Neural progenitor cell (in vitro differentiated cells): ENCODE results near the gene OAS3. TPM values are rescaled to one million over a fixed set of nuclear protein-coding genes. Genes with fewer than 3 reads are reported as not detected.

Experiments used
- DNase-seq: peaks from one replicate; pipeline ENCODE4 v3.0.0-alpha.2; 2016; ENCODE audit warnings: low spot score
- H2AFZ ChIP-seq: fragments of 200-600 bp; sonication (generic); replicated peaks from 2 replicates; pipeline ENCODE4 v1.6.1; 2016; ENCODE audit warnings: antibody characterized with exemption
- H3F3A ChIP-seq: fragments of 200-600 bp; sonication (generic); 2 replicates; pipeline ENCODE4 v1.6.1; 2016; ENCODE audit warnings: antibody characterized with exemption, low read depth
- H3K27ac ChIP-seq: fragments of 200-600 bp; sonication (generic); 2 replicates; pipeline ENCODE4 v1.5.1; 2016; ENCODE audit warnings: mild to moderate bottlenecking
- H3K27me3 ChIP-seq: fragments of 200-600 bp; sonication (generic); 2 replicates; pipeline ENCODE4 v1.6.1; 2016; ENCODE audit warnings: mild to moderate bottlenecking, moderate library complexity
- H3K36me3 ChIP-seq: fragments of 200-600 bp; sonication (generic); 2 replicates; pipeline ENCODE4 v1.5.1; 2016
- H3K4me1 ChIP-seq: fragments of 200-600 bp; sonication (generic); 2 replicates; pipeline ENCODE4 v1.6.1; 2016; ENCODE audit warnings: mixed run types
- H3K4me2 ChIP-seq: fragments of 200-600 bp; sonication (generic); 2 replicates; pipeline ENCODE4 v1.6.1; 2016
- H3K4me3 ChIP-seq: fragments of 200-600 bp; sonication (generic); 2 replicates; pipeline ENCODE4 v1.5.1; 2016
- H3K79me2 ChIP-seq: fragments of 200-600 bp; sonication (generic); 2 replicates; pipeline ENCODE4 v1.6.1; 2016; ENCODE audit warnings: low read depth
- H3K9ac ChIP-seq: fragments of 200-600 bp; sonication (generic); 2 replicates; pipeline ENCODE4 v1.6.1; 2016
- H3K9me3 ChIP-seq: fragments of 200-600 bp; sonication (generic); 2 replicates; pipeline ENCODE4 v1.5.1; 2016; ENCODE audit warnings: low read depth
- H4K20me1 ChIP-seq: fragments of 200-600 bp; sonication (generic); 2 replicates; pipeline ENCODE4 v1.6.1; 2016; ENCODE audit warnings: low read depth
- H3K27ac Mint-ChIP-seq: 3 replicates; pipeline ENCODE4 v1.8.0; 2021; ENCODE audit warnings: mixed read lengths
- H3K27me3 Mint-ChIP-seq: 2 replicates; pipeline ENCODE4 v1.8.0; 2022; ENCODE audit warnings: low read depth, mild to moderate bottlenecking, inconsistent platforms, moderate library complexity, mixed read lengths; ENCODE audit not compliant: insufficient read depth
- H3K36me3 Mint-ChIP-seq: 3 replicates; pipeline ENCODE4 v1.8.0; 2021; ENCODE audit warnings: mixed read lengths
- H3K4me1 Mint-ChIP-seq: 3 replicates; pipeline ENCODE4 v1.8.0; 2021; ENCODE audit warnings: mixed read lengths
- H3K4me3 Mint-ChIP-seq: 3 replicates; pipeline ENCODE4 v1.8.0; 2021; ENCODE audit warnings: mild to moderate bottlenecking, moderate library complexity, mixed read lengths
- H3K9me3 Mint-ChIP-seq: 3 replicates; pipeline ENCODE4 v1.8.0; 2020; ENCODE audit warnings: mixed read lengths
- CTCF ChIP-seq: fragments of 200-600 bp; sonication (generic); IDR thresholded peaks from 2 replicates; pipeline ENCODE4 v1.5.1; 2017; ENCODE audit warnings: antibody characterized with exemption, mild to moderate bottlenecking
- EZH2 ChIP-seq: fragments of 200-600 bp; sonication (generic); IDR thresholded peaks from 2 replicates; pipeline ENCODE4 v1.6.1; 2017; ENCODE audit warnings: antibody characterized with exemption, mild to moderate bottlenecking, moderate library complexity
- EZH2phosphoT487 ChIP-seq: fragments of 200-600 bp; sonication (generic); IDR thresholded peaks from 2 replicates; pipeline ENCODE4 v1.6.1; 2017; ENCODE audit warnings: antibody characterized with exemption
- total RNA-seq: library from RNA; depleted of rRNA; stranded (reverse); fragments of >200 nt; gene quantifications from 2 replicates; pipeline ENCODE4 v1.2.3, GENCODE V29; 2015; ENCODE audit warnings: low replicate concordance

Gene OAS3
- total RNA-seq, 1 donor from 2014 or later, result not detected

GRCh38 chr12:112995008-112995407, 56.7 kb downstream of the OAS3 start:
- Histone ChIP-seq H3K4me2 (no peak overlapping the region), H3K27me3 (no peaks in the 10 kb centered on the region), H3K79me2 (no peaks in the 10 kb centered on the region), H3K4me3 (no peak overlapping the region), H3K9ac (no peak overlapping the region), H3K27ac (no peak overlapping the region), H3F3A (no peaks in the 10 kb centered on the region), H3K36me3 (no peaks in the 10 kb centered on the region), H3K9me3 (no peaks in the 10 kb centered on the region), H3K4me1 (no peaks in the 10 kb centered on the region), H2AFZ (no peak overlapping the region), H4K20me1 (no peaks in the 10 kb centered on the region)
- TF ChIP-seq EZH2 (no peak), EZH2phosphoT487 (no peak), CTCF (no peak)
- Mint-ChIP-seq H3K27ac (no peak overlapping the region), H3K4me1 (no peaks in the 10 kb centered on the region), H3K36me3 (no peaks in the 10 kb centered on the region), H3K9me3 (peaks cover 5% of the 10 kb centered on the region), H3K27me3 (peaks cover 3% of the 10 kb centered on the region), H3K4me3 (no peak overlapping the region)
- no peak for DNase-seq

- peaks cover 3% of the 10 kb centered on the region for H3K27me3 Mint-ChIP-seq
- Histone ChIP-seq H2AFZ (no peak overlapping the region), H3K4me1 (no peaks in the 10 kb centered on the region), H4K20me1 (no peaks in the 10 kb centered on the region), H3K9ac (no peak overlapping the region), H3K36me3 (no peaks in the 10 kb centered on the region), H3K27ac (no peak overlapping the region), H3K9me3 (no peaks in the 10 kb centered on the region), H3K27me3 (no peaks in the 10 kb centered on the region), H3K4me2 (no peak overlapping the region), H3K79me2 (no peaks in the 10 kb centered on the region), H3F3A (no peaks in the 10 kb centered on the region), H3K4me3 (no peak overlapping the region)
- no peak for DNase-seq
- H3K36me3 Mint-ChIP-seq, result no peaks in the 10 kb centered on the region
- peak overlapping the region; percentile 68 for H3K27ac Mint-ChIP-seq
- TF ChIP-seq EZH2phosphoT487, result no peak
- no peak for TF ChIP-seq CTCF
- TF ChIP-seq EZH2, result no peak
- no peaks in the 10 kb centered on the region for H3K4me1 Mint-ChIP-seq
- no peak overlapping the region for H3K4me3 Mint-ChIP-seq
- peaks cover 5% of the 10 kb centered on the region for H3K9me3 Mint-ChIP-seq
These were observed 58.2 kb downstream of the OAS3 start for GRCh38 chr12:112996501-112996900.

GRCh38 chr12:112997506-112997905, 59.2 kb downstream of the OAS3 start:
- H3K27ac ChIP-seq, result no peak overlapping the region
- no peak overlapping the region for H3K4me3 Mint-ChIP-seq
- H3K4me1 Mint-ChIP-seq, result no peaks in the 10 kb centered on the region
- no peak overlapping the region for H3K4me2 ChIP-seq
- H3K79me2 ChIP-seq, result no peaks in the 10 kb centered on the region
- H3K36me3 ChIP-seq, result no peaks in the 10 kb centered on the region
- H3K4me1 ChIP-seq, result no peaks in the 10 kb centered on the region
- no peaks in the 10 kb centered on the region for H4K20me1 ChIP-seq
- peaks cover 5% of the 10 kb centered on the region for H3K9me3 Mint-ChIP-seq
- no peak for DNase-seq
- TF ChIP-seq EZH2 (no peak), CTCF (no peak)
- no peaks in the 10 kb centered on the region for H3K9me3 ChIP-seq
- no peaks in the 10 kb centered on the region for H3K36me3 Mint-ChIP-seq
- no peak overlapping the region for H3K4me3 ChIP-seq
- no peaks in the 10 kb centered on the region for H3F3A ChIP-seq
- peaks cover 3% of the 10 kb centered on the region for H3K27me3 Mint-ChIP-seq
- no peak overlapping the region for H3K27ac Mint-ChIP-seq
- H3K9ac ChIP-seq, result no peak overlapping the region
- no peak overlapping the region for H2AFZ ChIP-seq
- H3K27me3 ChIP-seq, result no peaks in the 10 kb centered on the region
